GM12801 (cell line): ENCODE results near the gene SPG21.

Experiments
- TF ChIP-seq, protein P1 (sequence below): IDR thresholded peaks from one replicate; pipeline ENCODE4 v1.5.1; 2011; ENCODE audit warnings: control low read depth; ENCODE audit not compliant: insufficient read length; ENCODE audit errors: extremely low read depth

Gene SPG21

DNA sequence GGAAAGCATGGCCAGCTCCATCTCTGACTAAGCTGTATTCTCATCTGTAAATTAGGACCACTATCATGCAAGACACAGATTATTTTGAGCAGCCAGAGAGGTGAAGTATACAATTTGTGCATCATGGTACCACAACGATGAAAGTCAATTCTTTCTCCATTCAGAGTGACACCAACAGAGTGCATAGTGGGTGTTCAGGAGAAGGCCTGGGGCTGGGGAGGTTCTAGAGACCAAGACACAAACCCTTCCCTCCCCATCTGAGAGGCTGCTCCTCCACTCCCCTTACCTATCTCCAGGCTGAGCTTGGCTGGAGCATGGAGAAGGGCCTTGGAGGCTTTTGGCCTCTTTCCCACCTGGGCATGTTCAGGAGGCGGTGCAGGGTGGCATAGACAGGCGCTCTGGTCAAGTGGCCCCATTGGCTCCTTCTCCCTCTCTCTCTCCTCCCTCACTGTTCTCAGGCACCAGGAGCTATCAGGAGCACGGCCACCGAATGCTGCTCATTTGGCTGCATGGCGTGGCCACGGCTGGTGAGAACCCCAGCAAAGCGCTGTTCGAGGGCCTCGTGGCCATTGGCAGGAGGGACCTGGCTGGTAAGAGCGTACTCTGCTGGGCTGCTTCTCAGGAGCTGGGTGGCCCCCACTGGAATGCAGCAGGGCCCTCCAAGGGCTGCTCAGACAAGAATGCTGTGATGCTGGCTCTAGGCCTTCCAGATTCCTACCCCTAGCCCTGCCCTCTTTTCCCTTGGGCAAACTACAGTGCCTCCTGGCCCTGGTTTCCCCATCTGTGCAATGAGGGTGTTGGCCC lies 40.1 kb downstream of the SPG21 start:
- TF ChIP-seq, protein P1, sequence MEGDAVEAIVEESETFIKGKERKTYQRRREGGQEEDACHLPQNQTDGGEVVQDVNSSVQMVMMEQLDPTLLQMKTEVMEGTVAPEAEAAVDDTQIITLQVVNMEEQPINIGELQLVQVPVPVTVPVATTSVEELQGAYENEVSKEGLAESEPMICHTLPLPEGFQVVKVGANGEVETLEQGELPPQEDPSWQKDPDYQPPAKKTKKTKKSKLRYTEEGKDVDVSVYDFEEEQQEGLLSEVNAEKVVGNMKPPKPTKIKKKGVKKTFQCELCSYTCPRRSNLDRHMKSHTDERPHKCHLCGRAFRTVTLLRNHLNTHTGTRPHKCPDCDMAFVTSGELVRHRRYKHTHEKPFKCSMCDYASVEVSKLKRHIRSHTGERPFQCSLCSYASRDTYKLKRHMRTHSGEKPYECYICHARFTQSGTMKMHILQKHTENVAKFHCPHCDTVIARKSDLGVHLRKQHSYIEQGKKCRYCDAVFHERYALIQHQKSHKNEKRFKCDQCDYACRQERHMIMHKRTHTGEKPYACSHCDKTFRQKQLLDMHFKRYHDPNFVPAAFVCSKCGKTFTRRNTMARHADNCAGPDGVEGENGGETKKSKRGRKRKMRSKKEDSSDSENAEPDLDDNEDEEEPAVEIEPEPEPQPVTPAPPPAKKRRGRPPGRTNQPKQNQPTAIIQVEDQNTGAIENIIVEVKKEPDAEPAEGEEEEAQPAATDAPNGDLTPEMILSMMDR = no peak

DNA sequence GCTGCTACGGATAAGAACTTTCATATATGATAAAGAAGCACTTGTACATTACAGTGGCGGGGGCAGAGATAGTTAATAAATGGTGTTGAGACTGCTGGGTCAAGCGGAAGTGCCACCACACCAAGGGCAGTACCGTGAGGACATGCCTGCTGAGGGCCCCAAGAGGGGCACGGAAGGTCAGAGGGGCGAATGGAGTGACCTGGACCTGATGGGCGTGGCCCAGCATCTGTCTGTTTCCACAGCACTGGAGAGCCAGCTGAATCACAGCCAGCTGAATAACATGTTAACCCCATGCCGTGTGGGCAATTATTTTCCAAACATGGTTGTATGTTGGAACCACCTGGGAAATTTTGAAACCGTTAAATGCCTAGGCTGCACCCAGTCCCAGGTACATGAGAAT lies 40.8 kb downstream of the SPG21 start:
- TF ChIP-seq, protein P1 = no peak

DNA sequence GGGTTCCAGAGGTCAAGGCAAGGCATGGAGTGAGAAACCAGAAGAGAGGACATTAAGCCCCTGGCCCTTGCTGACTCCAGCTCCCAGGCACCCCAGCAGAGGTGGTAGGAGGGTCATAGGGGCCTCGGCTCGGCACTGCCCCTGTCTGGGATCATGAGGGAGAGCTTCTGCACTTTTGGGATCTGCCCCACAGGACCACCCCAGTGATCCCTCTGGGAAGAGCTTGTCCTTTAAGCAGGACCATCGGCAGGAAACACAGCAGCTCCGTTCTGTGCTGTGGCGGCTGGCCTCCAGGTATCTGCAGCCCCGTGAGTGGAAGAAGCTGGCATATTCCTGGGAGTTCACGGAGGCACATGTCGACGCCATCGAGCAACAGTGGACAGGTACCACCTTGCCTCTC lies 42.5 kb downstream of the SPG21 start:
- TF ChIP-seq, protein P1 = no peak

DNA sequence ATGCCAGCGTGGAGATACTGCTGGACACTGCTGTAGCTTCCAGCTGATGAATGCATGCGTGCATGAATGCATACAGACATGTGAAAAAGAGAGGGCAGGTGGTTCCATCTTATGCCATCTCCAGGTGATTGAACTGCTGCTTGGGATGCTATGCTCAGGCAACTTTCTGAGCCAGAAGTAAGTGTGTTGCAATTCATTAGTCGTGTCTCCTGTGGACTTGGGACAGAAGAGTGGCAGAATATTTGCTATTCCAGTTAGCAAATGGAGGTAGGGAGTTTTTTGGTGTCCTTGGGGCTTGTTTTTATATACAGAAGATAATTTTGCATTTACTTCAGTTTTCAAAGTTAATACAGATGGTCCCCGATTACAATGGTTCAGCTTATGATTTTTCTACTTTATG lies 44.8 kb downstream of the SPG21 start:
- TF ChIP-seq, protein P1 = no peak

DNA sequence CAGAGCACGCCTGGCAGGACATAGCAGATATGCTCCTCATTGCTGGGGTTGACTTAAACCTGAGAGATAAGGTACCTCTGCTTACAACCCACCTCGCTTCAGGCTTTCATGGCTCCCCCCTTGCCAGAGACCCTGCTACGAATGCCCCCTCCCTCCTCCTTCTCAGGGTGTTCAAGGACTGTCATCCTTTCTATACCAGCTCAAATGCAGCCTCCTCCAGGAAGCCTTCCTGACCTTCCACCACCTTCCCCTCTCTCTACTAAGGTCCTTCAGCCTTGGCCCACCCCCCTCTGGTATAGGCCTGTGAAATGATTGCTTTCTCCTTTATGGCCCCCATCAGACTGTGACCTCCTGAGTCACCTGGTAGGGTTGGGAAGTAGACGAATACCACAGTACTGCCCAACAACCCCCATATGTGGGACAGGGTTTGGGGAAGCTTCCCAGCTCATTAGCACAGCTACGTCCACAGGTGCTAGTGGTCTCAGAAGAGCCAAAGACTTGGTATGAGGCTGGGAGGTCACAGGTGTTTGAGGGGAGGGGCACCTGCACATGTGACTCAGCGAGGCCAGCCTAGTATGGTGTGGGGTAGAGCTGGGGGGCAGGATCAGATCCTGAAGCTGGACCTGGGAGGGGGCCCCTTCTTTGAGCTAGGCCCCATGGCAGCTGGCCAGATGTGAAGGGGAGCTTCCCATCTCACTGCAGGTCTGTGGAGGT lies 46.0 kb downstream of the SPG21 start:
- TF ChIP-seq, protein P1 = no peak

DNA sequence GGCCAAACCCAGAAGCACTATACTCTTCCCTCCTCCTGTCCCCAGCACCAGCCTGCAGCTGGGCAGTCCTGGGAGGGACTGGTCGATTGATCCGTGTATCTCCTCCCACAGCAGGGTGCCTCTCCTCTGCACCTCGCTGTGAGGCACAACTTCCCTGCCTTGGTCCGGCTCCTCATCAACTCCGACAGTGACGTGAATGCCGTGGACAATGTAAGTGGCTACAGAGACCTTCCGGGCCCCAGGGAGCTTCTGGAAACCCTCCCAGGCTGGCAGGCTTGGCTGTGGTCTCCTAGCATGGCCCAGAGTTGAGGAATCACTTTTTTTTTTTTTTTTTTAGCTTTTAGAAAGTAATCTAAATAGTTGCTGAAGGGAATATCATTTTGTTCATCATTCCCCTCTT lies 47.4 kb downstream of the SPG21 start:
- TF ChIP-seq, protein P1 = no peak

DNA sequence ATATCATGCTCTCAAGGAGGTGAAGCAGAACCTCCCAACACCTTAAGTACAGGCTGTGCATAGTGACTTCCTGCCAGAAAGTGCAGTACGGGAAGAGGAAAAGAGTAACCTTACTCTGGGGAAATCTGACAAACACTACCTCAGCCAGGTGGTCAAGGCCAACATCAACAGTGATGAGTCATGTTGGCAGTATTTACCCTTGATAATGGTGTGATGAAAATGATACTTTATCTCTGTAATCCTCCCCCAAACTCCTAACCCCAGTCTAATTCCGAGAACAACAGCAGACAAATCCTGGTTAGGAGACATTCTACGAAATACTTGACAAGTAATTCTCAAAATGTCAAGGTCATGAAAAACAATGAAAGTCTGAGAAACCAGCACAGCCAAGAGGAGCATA lies 51.5 kb downstream of the SPG21 start:
- TF ChIP-seq, protein P1 = no peak
